H1 (cell line): ENCODE results near the gene CHDH. TPM values are rescaled to one million over a fixed set of nuclear protein-coding genes. Genes with fewer than 3 reads are reported as not detected.

ENCODE experiments used
- CTCF ChIA-PET: fragments of 300-600 bp; sonication (Branson Sonifier 250); formaldehyde crosslinking; loops from one replicate; lab custom pipeline; 2021; ENCODE audit not compliant: partially characterized antibody; lab: Charles Lee
- POLR2A ChIA-PET: fragments of 300-600 bp; sonication (Branson Sonifier 250); formaldehyde crosslinking; loops from one replicate; lab custom pipeline; 2021; ENCODE audit warnings: inconsistent platforms; ENCODE audit not compliant: partially characterized antibody; lab: Charles Lee
- DNase-seq, 2 experiments: peaks; one replicate each; pipeline versions ENCODE4 v3.0.0 to v3.0.0-alpha.2; 2010 to 2022; ENCODE audit warnings: low spot score in 2 of 2, low read depth in 1 of 2, mixed read lengths in 1 of 2
- FAIRE-seq: peaks from 2 replicates; lab custom pipeline; 2011; peaks lifted over from hg19 to GRCh38; lab: Jason Lieb, UNC
- H2AFZ ChIP-seq: 2 replicates; pipeline ENCODE4 v1.8.1; 2012; ENCODE audit warnings: low read length, inconsistent platforms
- H2AK5ac ChIP-seq: 2 replicates; pipeline ENCODE4 v1.6.1; 2013; ENCODE audit warnings: low read depth, low read length
- H2BK120ac ChIP-seq: replicated peaks from 2 replicates; pipeline ENCODE3; 2013; ENCODE audit warnings: low read depth, low read length, inconsistent platforms
- H2BK12ac ChIP-seq: 2 replicates; pipeline ENCODE4 v1.6.1; 2013; ENCODE audit warnings: low read depth, low read length
- H2BK15ac ChIP-seq: 2 replicates; pipeline ENCODE4 v1.6.1; 2013; ENCODE audit warnings: low read length
- H2BK20ac ChIP-seq: 2 replicates; pipeline ENCODE4 v1.6.1; 2013; ENCODE audit warnings: low read length
- H2BK5ac ChIP-seq: 2 replicates; pipeline ENCODE4 v1.6.1; 2013; ENCODE audit warnings: low read depth, low read length
- H3K14ac ChIP-seq: 2 replicates; pipeline ENCODE4 v1.6.1; 2013; ENCODE audit warnings: inconsistent platforms; ENCODE audit not compliant: insufficient read length
- H3K18ac ChIP-seq: 2 replicates; pipeline ENCODE4 v1.6.1; 2013; ENCODE audit warnings: low read length; ENCODE audit errors: extremely low read depth
- H3K23ac ChIP-seq: 2 replicates; pipeline ENCODE4 v1.6.1; 2013; ENCODE audit warnings: inconsistent platforms; ENCODE audit not compliant: insufficient read length
- H3K23me2 ChIP-seq: 2 replicates; pipeline ENCODE4 v1.6.1; 2013; ENCODE audit warnings: low read depth, low read length
- H3K27ac ChIP-seq: 2 replicates; pipeline ENCODE4 v1.6.1; 2011; ENCODE audit warnings: low read depth, low read length, inconsistent platforms
- H3K27me3 ChIP-seq, 4 experiments: replicated peaks in 1 of 4; 1 replicate in 1 of 4; 2 replicates in 3 of 4; pipeline versions ENCODE4 v1.6.1 to v1.8.1; 2011 to 2013; ENCODE audit warnings: low read length in 3 of 4, mild to moderate bottlenecking in 3 of 4, inconsistent platforms in 2 of 4, mixed read lengths in 2 of 4, moderate library complexity in 1 of 4; ENCODE audit not compliant: control insufficient read depth in 3 of 4, insufficient read depth in 3 of 4; ENCODE audit errors: extremely low read depth in 1 of 4
- H3K36me3 ChIP-seq, 4 experiments: 2 replicates each; pipeline versions ENCODE4 v1.6.1 to v1.8.1; 2011 to 2013; ENCODE audit warnings: mild to moderate bottlenecking in 4 of 4, low read length in 3 of 4, moderate library complexity in 2 of 4, control low read depth in 1 of 4, inconsistent platforms in 1 of 4; ENCODE audit not compliant: insufficient read depth in 4 of 4, control insufficient read depth in 2 of 4
- H3K4ac ChIP-seq: replicated peaks from 2 replicates; pipeline ENCODE3; 2013; ENCODE audit warnings: low read length, low read depth, mixed read lengths, inconsistent platforms; ENCODE audit not compliant: insufficient read length
- H3K4me1 ChIP-seq, 4 experiments: replicated peaks in 1 of 4; 1 replicate in 1 of 4; 2 replicates in 3 of 4; pipeline versions ENCODE4 v1.6.1 to v1.8.1; 2011 to 2013; ENCODE audit warnings: low read length in 3 of 4, inconsistent platforms in 2 of 4, mixed read lengths in 1 of 4; ENCODE audit not compliant: insufficient read depth in 4 of 4, control insufficient read depth in 3 of 4
- H3K4me2 ChIP-seq, 2 experiments: 2 replicates each; pipeline versions ENCODE4 v1.6.1 to v1.8.1; 2011 to 2013; ENCODE audit warnings: low read depth in 2 of 2, low read length in 2 of 2, control low read depth in 1 of 2, inconsistent platforms in 1 of 2, mild to moderate bottlenecking in 1 of 2; ENCODE audit not compliant: insufficient read depth in 1 of 2
- H3K4me3 ChIP-seq, 4 experiments: fragments of 200-600, 300-600 bp in 1 of 4; sonication (generic), shearing (Covaris generic), sonication (Bioruptor Twin) in 1 of 4; 2 replicates each; pipeline versions ENCODE4 v1.5.1 to v1.8.1; 2011 to 2016; ENCODE audit warnings: low read length in 4 of 4, low read depth in 3 of 4, control low read depth in 2 of 4, inconsistent platforms in 2 of 4, mild to moderate bottlenecking in 2 of 4, mixed read lengths in 1 of 4, moderate library complexity in 1 of 4; ENCODE audit not compliant: insufficient read depth in 2 of 4; ENCODE audit errors: extremely low read depth in 1 of 4
- H3K56ac ChIP-seq: replicated peaks from 2 replicates; pipeline ENCODE3; 2013; ENCODE audit warnings: low read depth, mild to moderate bottlenecking, mixed read lengths, low read length, inconsistent platforms; ENCODE audit not compliant: insufficient read length
- H3K79me1 ChIP-seq: 2 replicates; pipeline ENCODE4 v1.6.1; 2013; ENCODE audit warnings: low read depth, low read length, control low read depth
- H3K79me2 ChIP-seq, 2 experiments: 2 replicates each; pipeline versions ENCODE4 v1.6.1 to v1.8.1; 2012 to 2013; ENCODE audit warnings: low read length in 2 of 2, mild to moderate bottlenecking in 2 of 2, inconsistent platforms in 1 of 2; ENCODE audit not compliant: insufficient read depth in 2 of 2, control insufficient read depth in 1 of 2
- H3K9ac ChIP-seq, 4 experiments: replicated peaks in 1 of 4; 1 replicate in 1 of 4; 2 replicates in 3 of 4; pipeline versions ENCODE4 v1.6.1 to v1.8.1; 2011 to 2013; ENCODE audit warnings: low read depth in 3 of 4, low read length in 3 of 4, control low read depth in 2 of 4, mild to moderate bottlenecking in 2 of 4, moderate library complexity in 2 of 4, inconsistent platforms in 1 of 4; ENCODE audit errors: extremely low read depth in 1 of 4
- H3K9me3 ChIP-seq, 2 experiments: 2 replicates each; pipeline versions ENCODE4 v1.6.1 to v1.8.1; 2012 to 2013; ENCODE audit warnings: mild to moderate bottlenecking in 2 of 2, moderate library complexity in 2 of 2, control low read depth in 1 of 2, inconsistent platforms in 1 of 2, low read depth in 1 of 2, low read length in 1 of 2, mixed read lengths in 1 of 2; ENCODE audit not compliant: insufficient read depth in 2 of 2
- H4K20me1 ChIP-seq, 2 experiments: replicated peaks in 1 of 2; 2 replicates each; pipeline versions ENCODE3 to v1.8.1; 2011 to 2013; ENCODE audit warnings: inconsistent platforms in 2 of 2, low read length in 2 of 2, mild to moderate bottlenecking in 1 of 2; ENCODE audit not compliant: insufficient read depth in 2 of 2, control insufficient read depth in 1 of 2
- H4K5ac ChIP-seq: 2 replicates; pipeline ENCODE4 v1.6.1; 2013; ENCODE audit warnings: low read length, low read depth, mixed read lengths, inconsistent platforms; ENCODE audit not compliant: insufficient read length
- H4K8ac ChIP-seq: 2 replicates; pipeline ENCODE4 v1.8.0; 2013; ENCODE audit warnings: mild to moderate bottlenecking, moderate library complexity, low read length, inconsistent platforms; ENCODE audit not compliant: insufficient read depth; ENCODE audit errors: extremely low read depth
- H4K91ac ChIP-seq: replicated peaks from 2 replicates; pipeline ENCODE3; 2013; ENCODE audit warnings: low read length, mixed read lengths, inconsistent platforms; ENCODE audit not compliant: insufficient read length
- CTBP2 ChIP-seq: IDR thresholded peaks from 2 replicates; pipeline ENCODE4 v1.7.0; 2011; ENCODE audit warnings: borderline replicate concordance, mild to moderate bottlenecking, moderate library complexity, mixed read lengths, low read length; ENCODE audit not compliant: insufficient read depth, insufficient read length
- JUN ChIP-seq: IDR thresholded peaks from 2 replicates; pipeline ENCODE4 v1.6.1; 2011; ENCODE audit warnings: low read depth, mild to moderate bottlenecking, improper control_type of control experiment, low read length
- JUND ChIP-seq: IDR thresholded peaks from 2 replicates; pipeline ENCODE4 v1.6.1; 2011; ENCODE audit warnings: mild to moderate bottlenecking, improper control_type of control experiment, low read length
- NRF1 ChIP-seq: IDR thresholded peaks from 2 replicates; pipeline ENCODE4 v1.6.1; 2011; ENCODE audit warnings: mild to moderate bottlenecking, low read depth, low read length, improper control_type of control experiment
- SIN3A ChIP-seq, 2 experiments: IDR thresholded peaks in 1 of 2; conservative IDR thresholded peaks in 1 of 2; 2 replicates each; pipeline ENCODE4 v1.6.1; 2011 to 2012; ENCODE audit warnings: low read length in 2 of 2, improper control_type of control experiment in 1 of 2, low read depth in 1 of 2, mild to moderate bottlenecking in 1 of 2
- TBP ChIP-seq: IDR thresholded peaks from 2 replicates; pipeline ENCODE4 v1.6.1; 2011; ENCODE audit warnings: low read depth, low read length, improper control_type of control experiment
- WGBS, 2 experiments: shearing (Covaris generic) in 1 of 2; methylation state at CpG; one replicate each; pipeline versions ENCODE4 v1.1.6 to v1.1.7; 2013 to 2015; ENCODE audit warnings: low lambda C conversion rate in 2 of 2, mixed read lengths in 2 of 2, inconsistent platforms in 1 of 2, low coverage in 1 of 2, missing lambda C conversion rate in 1 of 2; ENCODE audit not compliant: insufficient replicate concordance in 2 of 2, insufficient coverage in 1 of 2, insufficient read length in 1 of 2; ENCODE audit errors: extremely low coverage in 1 of 2, missing lambda C conversion rate in 1 of 2; 5-methylcytosine and 5-hydroxymethylcytosine counted together
- polyA plus RNA-seq, 7 experiments: library from polyadenylated mRNA; depleted of rRNA in 3 of 7; stranded (reverse) in 5 of 7; unstranded in 2 of 7; fragments of >200 nt in 5 of 7; fragments of 200-250 nt in 2 of 7; gene quantifications; 1 replicate in 5 of 7; 2 replicates in 1 of 7; 4 replicates in 1 of 7; pipeline versions ENCODE4 v1.2.1 to v1.2.3, GENCODE V29; 2011 to 2013; ENCODE audit warnings: missing spikeins in 2 of 7, mixed read lengths in 2 of 7
- total RNA-seq: library from RNA; stranded (reverse); fragmentation: NEBNext Ultra II Directional; extraction: Animal tissue kit (Norgen Biotek cat#: 25700); gene quantifications from 2 replicates; pipeline ENCODE4 v1.2.1, GENCODE V29; 2021

CHDH gene
- total and polyA plus RNA-seq, 2 of the 8 experiments (the other 6 are each of a cell fraction or from before 2014, with no cell fraction given), result 4.9 to 10.3 TPM

- no peaks in the 10 kb centered on the region for H3K9me3 ChIP-seq
- no peaks in the 10 kb centered on the region for H3K23me2 ChIP-seq
- no peak overlapping the region for H4K91ac ChIP-seq
- H4K20me1 ChIP-seq, result no peaks in the 10 kb centered on the region
- H3K4me1 ChIP-seq, result peaks cover 0 to 5% (median 1%) of the 10 kb centered on the region in 4 experiments; a peak in 3 of 7 replicates
- H3K27ac ChIP-seq, result no peak overlapping the region
- H3K23ac ChIP-seq, result no peak overlapping the region
- no peak overlapping the region for H2BK120ac ChIP-seq
- H2BK15ac ChIP-seq, result no peak overlapping the region
- DNase-seq (no peak), FAIRE-seq (no peak)
- H3K14ac ChIP-seq, result no peak overlapping the region
- H2BK5ac ChIP-seq, result no peak overlapping the region
- H3K4ac ChIP-seq, result no peak overlapping the region
- H4K8ac ChIP-seq, result no peak overlapping the region
- H3K9ac ChIP-seq, result no peak overlapping the region
- H3K18ac ChIP-seq, result no peak overlapping the region
- H3K79me1 ChIP-seq, result no peaks in the 10 kb centered on the region
- H3K79me2 ChIP-seq, result no peaks in the 10 kb centered on the region
- POLR2A ChIA-PET, result interaction anchor here (0.6 kb wide), 1 partner anchor 23 kb away, joined by 3 read pairs; no protein-coding TSS in a partner anchor
- no peak overlapping the region for H3K4me3 ChIP-seq
- 84% methylated on average over 12 of the region's 12 CpGs; no CpG with 5 or more reads in 1 of the 2 experiments for WGBS, 2 experiments
- no peak overlapping the region for H3K4me2 ChIP-seq
- CTCF ChIA-PET, result interaction anchor here (0.9 to 2.4 kb wide), 5 partner anchors 9 to 67 kb away, joined by 3 to 6 read pairs (median 3); no protein-coding TSS in a partner anchor
- H4K5ac ChIP-seq, result no peak overlapping the region
- H3K27me3 ChIP-seq, result no peaks in the 10 kb centered on the region
- H3K36me3 ChIP-seq, result no peaks in the 10 kb centered on the region
- H3K56ac ChIP-seq, result no peak overlapping the region
- H2AFZ ChIP-seq, result no peak overlapping the region
- H2BK12ac ChIP-seq, result no peak overlapping the region
- H2BK20ac ChIP-seq, result no peak overlapping the region
- H2AK5ac ChIP-seq, result no peak overlapping the region
- TF ChIP-seq SIN3A (conservative IDR thresholded peaks at IDR 0.05 in 1 of 2, IDR thresholded peaks at IDR 0.05 in 1 of 2; ENCODE audit: low read depth in 1 of 2, low read length in 2 of 2) (no peak), NRF1 (no peak), TBP (no peak), CTBP2 (no peak), JUN (no peak), JUND (no peak)
These were observed 50.2 kb downstream of the CHDH start for GRCh38 chr3:53795789-53796560.
